Measurements from ENCODE around the gene HOXA9. TPM values are rescaled to one million over a fixed set of nuclear protein-coding genes. Genes with fewer than 3 reads are reported as not detected.
A peak's percentile ranks its signal among the peaks of the same experiment; 100 is the strongest.

HOXA9 gene
- total RNA-seq, 1 donor from 2014 or later: not detected

DNA sequence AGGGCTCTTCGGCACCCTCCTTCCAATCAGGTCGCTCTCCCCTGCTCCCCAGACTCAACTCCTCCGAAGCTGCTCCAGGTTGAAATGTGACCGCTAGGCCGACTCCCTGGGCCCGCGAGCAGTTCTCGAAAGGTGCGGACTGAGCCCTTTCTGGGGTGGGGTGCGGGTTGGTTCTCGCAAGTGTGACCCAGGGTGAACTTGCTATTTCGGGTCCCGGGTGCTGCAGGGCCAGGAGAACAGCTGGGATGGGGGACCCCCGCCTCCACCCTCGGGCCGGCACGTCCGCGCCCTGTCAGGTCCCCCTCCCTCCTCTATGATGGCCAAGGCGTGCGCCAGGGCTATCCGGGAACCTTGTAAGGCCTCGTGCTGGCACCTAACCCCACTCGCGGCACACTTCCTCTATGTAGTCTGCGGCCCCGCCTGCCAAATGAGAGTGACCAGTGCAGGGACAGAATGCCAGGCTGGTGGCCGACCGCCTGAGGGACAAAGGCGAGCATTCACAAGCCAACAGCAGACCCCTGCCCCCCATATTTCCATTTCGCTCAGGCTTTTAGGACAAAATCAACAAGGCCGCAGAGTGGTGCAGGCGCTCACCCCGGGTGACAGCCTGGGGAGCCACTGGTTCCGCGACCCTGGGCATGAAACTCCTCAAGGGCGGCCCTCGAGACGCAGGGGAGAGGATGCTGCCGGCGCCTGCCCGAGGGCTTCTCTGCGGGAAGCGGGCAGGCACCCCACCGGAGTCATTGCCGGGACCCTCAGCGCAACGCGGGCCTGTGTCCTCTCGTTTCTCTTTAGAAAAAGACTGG, 48.3 kb upstream of the HOXA9 start:
- peaks cover 5% of the 10 kb centered on the region for H3K4me1 ChIP-seq (ENCODE audit: insufficient read depth, low read length)
- H3K36me3 ChIP-seq (ENCODE audit: insufficient read depth, low read length): no peaks in the 10 kb centered on the region
- TF ChIP-seq, protein P1, sequence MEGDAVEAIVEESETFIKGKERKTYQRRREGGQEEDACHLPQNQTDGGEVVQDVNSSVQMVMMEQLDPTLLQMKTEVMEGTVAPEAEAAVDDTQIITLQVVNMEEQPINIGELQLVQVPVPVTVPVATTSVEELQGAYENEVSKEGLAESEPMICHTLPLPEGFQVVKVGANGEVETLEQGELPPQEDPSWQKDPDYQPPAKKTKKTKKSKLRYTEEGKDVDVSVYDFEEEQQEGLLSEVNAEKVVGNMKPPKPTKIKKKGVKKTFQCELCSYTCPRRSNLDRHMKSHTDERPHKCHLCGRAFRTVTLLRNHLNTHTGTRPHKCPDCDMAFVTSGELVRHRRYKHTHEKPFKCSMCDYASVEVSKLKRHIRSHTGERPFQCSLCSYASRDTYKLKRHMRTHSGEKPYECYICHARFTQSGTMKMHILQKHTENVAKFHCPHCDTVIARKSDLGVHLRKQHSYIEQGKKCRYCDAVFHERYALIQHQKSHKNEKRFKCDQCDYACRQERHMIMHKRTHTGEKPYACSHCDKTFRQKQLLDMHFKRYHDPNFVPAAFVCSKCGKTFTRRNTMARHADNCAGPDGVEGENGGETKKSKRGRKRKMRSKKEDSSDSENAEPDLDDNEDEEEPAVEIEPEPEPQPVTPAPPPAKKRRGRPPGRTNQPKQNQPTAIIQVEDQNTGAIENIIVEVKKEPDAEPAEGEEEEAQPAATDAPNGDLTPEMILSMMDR (IDR thresholded peaks at IDR 0.05; ENCODE audit: insufficient read depth, low read depth, low read length): no peak
- peak; percentile 72 for TF ChIP-seq EZH2 (IDR thresholded peaks at IDR 0.05; ENCODE audit: insufficient read depth, low read length)
- H2AFZ ChIP-seq (ENCODE audit: low read depth, low read length): no peak overlapping the region
- H3K4me2 ChIP-seq (ENCODE audit: low read length): no peak overlapping the region
- H3K27me3 ChIP-seq (ENCODE audit: insufficient read depth, low read length): peaks cover 92% of the 10 kb centered on the region
- H3K9ac ChIP-seq (ENCODE audit: low read length): no peak overlapping the region
- Mint-ChIP-seq H3K4me3 (ENCODE audit: unreplicated experiment) (no peak overlapping the region), H3K9me3 (ENCODE audit: unreplicated experiment) (peaks cover 7% of the 10 kb centered on the region), H3K27ac (ENCODE audit: unreplicated experiment) (no peak overlapping the region), H3K4me1 (ENCODE audit: low read depth, unreplicated experiment) (no peaks in the 10 kb centered on the region), H3K36me3 (ENCODE audit: low read depth, unreplicated experiment) (peaks cover 3% of the 10 kb centered on the region), H3K27me3 (ENCODE audit: low read depth, unreplicated experiment) (peaks cover 91% of the 10 kb centered on the region)
- no peaks in the 10 kb centered on the region for H3K79me2 ChIP-seq (ENCODE audit: insufficient read depth, low read length)
- no peak for DNase-seq (ENCODE audit: low read depth)
- peaks cover 7% of the 10 kb centered on the region for H4K20me1 ChIP-seq (ENCODE audit: insufficient read depth, low read length)
- H3K4me3 ChIP-seq (ENCODE audit: insufficient read depth, low read depth, low read length): no peak overlapping the region
- FAIRE-seq: no peak
- no peak overlapping the region for H3K27ac ChIP-seq (ENCODE audit: low read depth, low read length)
- no peaks in the 10 kb centered on the region for H3K9me3 ChIP-seq (ENCODE audit: insufficient read depth, low read depth, low read length)

DNA sequence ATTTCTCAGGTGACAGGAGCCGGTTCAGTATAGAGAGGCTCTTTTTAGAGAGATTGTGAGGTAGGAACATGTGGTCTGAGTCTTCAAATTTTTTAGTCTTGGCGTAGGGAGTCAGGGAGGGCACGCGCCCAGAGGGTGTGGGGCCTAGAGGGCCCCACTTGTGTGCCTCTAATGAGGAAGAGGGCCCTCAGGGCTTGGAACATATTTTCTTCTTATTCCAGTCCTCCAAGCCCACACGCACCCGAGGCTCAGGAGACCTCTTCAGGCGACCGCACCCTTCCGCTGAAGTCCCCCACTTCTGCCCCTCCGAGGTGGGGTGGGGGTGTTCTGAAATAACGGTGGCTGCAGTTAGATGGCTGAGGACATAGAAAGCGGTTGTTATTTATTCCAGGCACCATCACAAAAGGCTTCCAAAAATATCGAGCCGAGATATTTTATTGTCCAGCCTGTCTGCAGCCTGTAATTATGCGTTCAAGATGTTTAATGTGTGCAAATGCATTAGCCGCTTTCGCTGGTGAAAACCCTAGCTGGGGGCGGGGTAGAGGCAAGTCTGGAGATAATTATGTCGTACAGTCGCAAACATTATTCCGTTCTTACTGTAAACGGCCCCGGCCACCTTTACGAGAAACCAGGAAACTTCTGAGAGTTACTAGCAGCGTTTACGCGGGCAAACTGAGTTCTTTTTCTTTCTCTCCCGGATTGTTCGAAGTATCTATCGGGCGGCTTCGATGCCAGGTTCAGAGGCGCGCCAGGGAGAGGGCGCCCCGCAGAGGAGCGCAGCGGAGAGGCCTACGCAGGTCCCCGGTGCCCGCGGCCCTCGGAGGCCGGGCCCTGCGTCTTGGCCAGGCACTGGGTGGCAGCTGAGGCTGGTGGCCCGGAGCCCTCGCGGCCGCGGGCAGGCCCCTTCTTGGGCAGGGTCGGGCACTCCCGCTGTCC, 47.4 kb upstream of the HOXA9 start:
- Histone ChIP-seq H3K9me3 (ENCODE audit: insufficient read depth, low read depth, low read length) (no peaks in the 10 kb centered on the region), H4K20me1 (ENCODE audit: insufficient read depth, low read length) (peaks cover 7% of the 10 kb centered on the region), H3K4me3 (ENCODE audit: insufficient read depth, low read depth, low read length) (no peak overlapping the region), H3K4me1 (ENCODE audit: insufficient read depth, low read length) (peaks cover 5% of the 10 kb centered on the region), H3K27me3 (ENCODE audit: insufficient read depth, low read length) (peaks cover 97% of the 10 kb centered on the region), H3K36me3 (ENCODE audit: insufficient read depth, low read length) (no peaks in the 10 kb centered on the region), H3K27ac (ENCODE audit: low read depth, low read length) (no peak overlapping the region), H2AFZ (ENCODE audit: low read depth, low read length) (no peak overlapping the region), H3K4me2 (ENCODE audit: low read length) (no peak overlapping the region), H3K9ac (ENCODE audit: low read length) (no peak overlapping the region), H3K79me2 (ENCODE audit: insufficient read depth, low read length) (no peaks in the 10 kb centered on the region)
- Mint-ChIP-seq H3K36me3 (ENCODE audit: low read depth, unreplicated experiment) (peaks cover 3% of the 10 kb centered on the region), H3K27me3 (ENCODE audit: low read depth, unreplicated experiment) (peaks cover 92% of the 10 kb centered on the region), H3K4me3 (ENCODE audit: unreplicated experiment) (no peak overlapping the region), H3K4me1 (ENCODE audit: low read depth, unreplicated experiment) (no peaks in the 10 kb centered on the region), H3K9me3 (ENCODE audit: unreplicated experiment) (peaks cover 7% of the 10 kb centered on the region), H3K27ac (ENCODE audit: unreplicated experiment) (no peak overlapping the region)
- TF ChIP-seq EZH2 (IDR thresholded peaks at IDR 0.05; ENCODE audit: insufficient read depth, low read length): no peak
- TF ChIP-seq, protein P1 (IDR thresholded peaks at IDR 0.05; ENCODE audit: insufficient read depth, low read depth, low read length): no peak
- DNase-seq (ENCODE audit: low read depth): no peak
- FAIRE-seq: no peak

Measured in astrocyte (in vitro differentiated cells and primary cell).